Renal cortical epithelial cell (primary cell): ENCODE results near the gene MPDZ. TPM values are rescaled to one million over a fixed set of nuclear protein-coding genes. Genes with fewer than 3 reads are reported as not detected.
A peak's percentile ranks its signal among the peaks of the same experiment; 100 is the strongest.

Source experiments
- DNase-seq: peaks from one replicate; pipeline ENCODE4 v3.0.0-alpha.2; 2011; ENCODE audit warnings: low read depth
- total RNA-seq: library from RNA; depleted of rRNA; stranded (reverse); fragments of >200 nt; gene quantifications from 2 replicates; pipeline ENCODE4 v1.2.3, GENCODE V29; 2014

The MPDZ gene
- total RNA-seq, 1 donor from 2014 or later = 78.3 TPM

DNA sequence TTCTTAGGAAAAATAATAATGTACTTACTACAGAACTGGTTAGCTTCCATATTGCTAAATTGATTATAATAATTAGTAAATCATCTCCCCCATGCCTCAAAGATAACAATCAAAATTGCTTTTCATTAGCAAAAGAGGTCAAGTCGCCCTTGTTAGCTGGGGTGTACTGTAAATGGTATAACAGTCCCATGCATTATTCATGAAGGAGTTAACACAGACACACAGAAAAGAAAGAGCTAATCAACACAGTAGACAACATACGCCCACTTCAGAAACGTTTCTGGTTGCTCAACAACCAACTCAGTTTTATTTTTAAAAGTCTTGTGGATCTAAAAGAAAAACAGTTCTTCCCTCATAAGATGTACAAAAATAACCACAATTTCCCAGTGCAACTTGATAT lies 100.2 kb downstream of the MPDZ start:
- peak; percentile 46 for DNase-seq

DNA sequence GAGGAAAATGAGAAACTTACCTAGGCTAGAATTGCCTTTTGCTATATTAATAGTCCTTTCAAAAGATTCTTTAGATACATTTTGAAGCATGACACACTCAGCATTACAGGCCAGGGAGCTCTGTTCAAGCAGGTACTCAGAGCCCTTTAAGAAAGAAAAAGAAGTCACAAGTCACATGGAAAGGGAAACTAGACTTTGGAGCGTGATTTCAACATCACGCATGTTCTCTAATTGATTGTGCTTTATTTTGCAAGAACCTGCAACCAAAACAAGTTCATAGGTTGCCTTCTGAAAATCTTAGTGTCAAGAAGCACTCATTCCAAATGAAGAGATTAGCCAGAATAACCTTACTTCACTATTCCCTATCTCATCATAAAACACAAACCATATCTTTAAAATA lies 103.8 kb downstream of the MPDZ start:
- DNase-seq = peak; percentile 63

DNA sequence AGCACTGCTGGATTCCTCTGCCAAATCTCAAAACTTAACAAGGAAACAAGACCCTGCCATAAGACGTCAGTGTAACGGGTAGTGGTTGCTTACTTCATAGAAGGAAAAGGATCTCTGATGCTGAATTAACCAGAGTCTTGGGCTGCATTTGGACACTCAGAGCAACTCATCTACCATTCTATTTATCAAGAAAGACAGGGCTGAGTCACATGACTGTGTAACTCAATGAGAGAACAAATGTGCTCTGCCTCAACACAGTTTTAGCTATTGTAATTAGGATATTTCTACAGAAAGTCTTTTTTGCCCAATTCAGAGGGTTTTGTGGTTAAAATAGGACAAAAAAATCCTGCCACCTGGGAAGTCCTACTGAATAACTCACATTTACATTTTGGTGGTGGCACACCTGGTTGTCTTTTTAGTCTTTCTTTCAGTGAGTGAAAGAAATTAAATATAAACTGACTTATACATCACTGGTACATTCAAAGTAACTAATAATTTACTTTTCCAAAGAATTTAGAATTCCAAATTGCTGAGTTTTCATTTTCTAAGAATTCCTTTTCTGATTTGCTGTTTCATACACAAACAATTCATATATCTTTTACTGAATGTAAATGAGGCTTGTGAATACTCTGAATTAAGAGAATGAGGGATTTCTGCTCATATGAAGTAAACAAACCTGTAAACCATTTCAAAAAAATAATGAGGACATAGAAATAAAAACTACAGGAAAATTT lies 104.4 kb downstream of the MPDZ start:
- DNase-seq = no peak

DNA sequence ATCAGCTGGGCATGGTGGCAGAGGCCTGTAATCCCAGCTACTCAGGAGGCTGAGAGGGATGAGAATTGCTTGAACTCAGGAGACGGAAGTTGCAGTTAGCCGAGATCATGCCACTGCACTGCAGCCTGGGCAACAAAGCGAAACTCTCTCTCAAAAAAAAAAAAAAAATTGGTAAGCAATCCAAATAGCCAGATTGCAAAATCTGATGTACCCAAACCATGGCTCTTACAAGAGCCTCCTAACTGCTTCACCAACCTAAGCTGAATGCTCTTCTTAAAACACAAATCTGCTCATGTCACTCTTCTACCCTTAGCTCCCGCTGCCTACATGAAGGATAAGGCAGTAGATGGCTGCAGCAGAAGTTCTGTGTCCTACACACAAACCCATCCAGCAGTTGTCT lies 105.9 kb downstream of the MPDZ start:
- no peak for DNase-seq

DNA sequence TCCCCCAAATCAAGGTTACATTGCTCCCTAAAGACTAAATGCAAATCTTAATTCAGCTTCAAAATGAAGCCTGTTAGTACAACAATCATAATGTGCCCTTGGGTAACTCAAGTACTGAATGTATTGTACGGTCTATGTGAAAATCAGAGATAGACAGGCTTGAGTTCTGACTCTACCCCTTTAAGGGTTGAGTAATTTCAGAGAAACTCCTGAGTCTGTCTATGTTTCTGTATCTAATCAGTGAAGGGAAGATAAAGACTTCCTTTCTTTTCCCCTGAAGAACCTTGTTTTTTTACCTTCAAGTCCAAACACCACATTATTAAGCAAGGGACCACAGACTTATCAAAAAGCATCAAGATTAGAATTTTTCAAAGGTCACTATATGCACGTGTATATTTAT lies 108.2 kb downstream of the MPDZ start:
- DNase-seq = peak; percentile 15

DNA sequence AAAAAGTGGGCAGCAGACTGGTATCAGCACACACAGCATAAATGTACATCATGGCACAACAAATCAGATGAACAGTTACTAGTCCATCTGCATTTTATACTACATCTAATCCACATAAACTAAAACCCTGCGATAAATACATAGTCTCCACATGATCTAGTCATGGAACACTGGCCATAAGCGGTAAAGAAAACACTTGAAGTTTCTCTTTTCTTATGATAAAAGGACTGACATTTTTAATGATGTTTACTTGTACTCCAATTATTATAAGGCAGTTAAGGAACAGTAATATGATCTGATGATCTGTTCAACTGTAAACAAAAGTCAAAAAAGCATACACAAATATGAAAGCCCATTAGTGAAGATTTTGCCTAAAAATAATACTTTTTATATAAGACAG lies 112.5 kb downstream of the MPDZ start:
- DNase-seq = no peak

DNA sequence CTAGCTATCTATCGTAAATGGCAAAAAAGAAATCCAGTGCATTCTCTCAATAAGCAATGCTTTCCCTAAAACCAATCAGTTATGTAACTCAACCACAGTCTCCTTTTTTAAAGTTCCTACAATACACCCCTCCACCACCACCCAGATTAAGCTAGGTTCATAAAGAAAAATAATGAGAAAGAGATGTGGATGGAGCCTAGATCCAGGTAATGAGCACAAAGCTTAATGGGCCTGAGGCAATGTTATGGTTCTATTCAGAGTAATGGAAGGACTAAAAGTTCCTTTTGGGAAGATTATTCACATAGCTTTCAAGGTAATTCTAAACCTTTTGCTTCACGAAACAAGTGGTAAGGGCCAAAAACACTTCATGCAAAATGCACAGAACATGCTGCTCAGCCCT lies 113.5 kb downstream of the MPDZ start:
- peak; percentile 1 for DNase-seq

DNA sequence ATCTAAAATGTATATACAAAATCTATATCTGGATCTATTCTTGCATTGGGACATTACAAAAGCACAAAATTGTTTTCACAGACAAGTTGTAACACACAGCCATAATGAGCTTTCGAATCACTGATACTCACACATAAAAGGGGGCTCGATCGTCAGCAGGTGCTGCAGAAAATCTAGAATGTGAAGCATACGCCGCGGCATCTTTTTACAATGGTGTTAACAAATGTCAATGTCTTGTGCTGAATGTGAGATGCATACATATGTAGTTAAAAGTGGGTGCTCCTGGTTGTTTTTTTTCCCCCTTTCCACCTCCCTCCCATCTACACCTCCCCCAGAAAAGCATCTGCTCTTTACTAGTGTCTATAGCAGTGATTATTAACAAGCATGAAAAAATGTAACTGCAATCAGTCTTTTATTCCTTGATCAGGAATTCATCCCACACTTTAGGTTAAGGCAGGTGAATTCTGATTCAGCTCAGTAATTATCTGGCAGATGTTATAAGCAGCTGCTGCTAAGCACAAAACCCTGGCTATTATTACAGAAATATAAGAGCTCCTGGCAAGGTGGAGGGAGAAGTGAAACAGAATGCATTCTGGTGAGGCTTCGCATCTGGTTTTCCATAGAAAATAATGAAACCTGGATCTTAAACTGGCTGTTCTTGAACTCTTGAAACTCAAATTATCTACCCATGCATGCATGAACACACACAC lies 114.1 kb downstream of the MPDZ start:
- no peak for DNase-seq

DNA sequence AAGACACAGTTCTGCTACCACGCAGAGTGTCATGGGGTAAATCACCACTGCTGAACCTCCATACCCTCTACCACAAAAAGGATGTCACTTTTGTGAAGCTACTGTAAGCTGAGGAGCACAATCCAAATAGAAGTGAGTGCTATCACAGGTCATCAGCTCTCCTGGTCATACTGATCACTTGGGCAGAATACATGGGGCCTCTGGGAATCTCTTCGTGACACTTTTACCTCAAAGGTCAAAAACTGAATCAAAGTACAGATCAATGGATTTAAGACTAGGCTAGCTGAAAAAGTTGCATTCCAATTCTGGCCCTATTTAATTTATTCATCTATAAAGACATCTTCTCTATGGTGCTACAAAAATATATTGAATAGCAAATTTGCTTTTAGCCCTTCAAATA lies 115.5 kb downstream of the MPDZ start:
- DNase-seq = no peak

DNA sequence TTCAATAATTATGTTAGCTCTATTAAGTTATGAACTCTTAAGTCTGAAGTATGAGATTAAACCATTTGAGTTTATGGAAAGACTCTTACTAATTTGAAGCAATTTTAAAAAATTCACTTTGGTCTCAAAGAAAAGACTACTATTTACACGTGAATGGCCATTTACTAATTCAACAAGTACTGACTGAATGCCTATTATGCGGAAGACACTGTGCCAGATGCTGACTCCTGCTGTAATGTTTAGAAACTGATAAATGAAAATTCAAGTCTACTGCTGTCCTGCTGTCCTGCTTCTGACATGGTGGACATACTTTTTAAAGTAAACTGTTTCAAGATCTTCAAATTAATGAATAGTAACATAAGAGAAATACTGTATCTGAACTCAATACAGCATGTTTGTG lies 116.2 kb downstream of the MPDZ start:
- no peak for DNase-seq

DNA sequence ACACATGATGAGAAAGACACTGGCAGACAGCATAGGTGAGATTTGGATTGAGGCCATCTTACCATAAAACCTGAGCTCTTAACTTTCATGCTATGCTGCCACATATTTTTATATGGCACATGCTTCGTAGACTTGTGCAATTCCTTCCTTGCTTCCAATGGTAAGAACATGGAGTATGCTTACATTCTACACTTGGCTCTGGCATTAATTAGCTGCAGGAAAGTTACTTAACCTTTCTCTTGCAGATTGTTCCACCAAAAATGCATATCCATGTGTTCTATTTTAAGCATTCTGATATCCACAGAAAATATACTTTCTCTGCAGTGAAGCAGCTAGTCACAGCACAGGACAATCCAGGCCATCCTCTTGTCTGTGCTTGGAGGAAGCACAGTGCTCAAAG lies 119.4 kb downstream of the MPDZ start:
- DNase-seq = no peak

DNA sequence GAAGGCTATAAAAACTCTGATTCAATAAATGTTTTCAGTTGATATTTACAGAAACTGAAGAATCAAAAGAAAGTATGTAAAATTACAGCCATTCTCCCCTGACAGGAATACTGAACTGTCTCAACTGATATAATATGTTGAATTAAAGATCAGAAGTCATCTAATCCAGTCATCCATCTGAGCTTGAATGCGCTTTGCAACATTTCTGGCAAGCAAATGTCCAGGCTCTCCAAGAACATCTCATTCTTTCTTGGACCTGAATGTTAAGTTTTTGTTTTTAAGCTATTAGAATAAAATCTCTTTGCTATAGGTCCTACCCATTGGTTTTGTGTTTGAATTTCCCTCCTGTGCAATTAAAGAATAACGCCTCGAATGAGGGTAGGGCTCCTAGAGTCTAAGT lies 120.5 kb downstream of the MPDZ start:
- no peak for DNase-seq

DNA sequence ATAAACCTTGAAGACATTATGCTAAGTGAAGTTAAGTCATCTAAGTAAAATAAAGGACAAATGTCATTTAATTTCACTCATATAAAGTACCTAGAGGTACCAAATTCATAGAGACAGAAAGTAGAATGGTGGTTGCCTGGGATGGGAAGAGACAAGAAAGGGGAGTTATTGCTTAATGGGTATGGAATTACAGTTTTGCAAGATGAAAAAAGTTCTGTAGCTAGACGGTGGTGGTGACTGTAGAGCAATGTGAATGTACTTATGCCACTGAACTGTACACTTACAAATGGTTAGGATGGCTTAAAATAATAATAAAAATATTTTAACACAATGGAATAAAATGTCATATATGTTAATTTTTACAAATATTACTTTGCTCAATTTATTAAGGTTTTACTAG lies 128.0 kb downstream of the MPDZ start:
- DNase-seq = no peak

DNA sequence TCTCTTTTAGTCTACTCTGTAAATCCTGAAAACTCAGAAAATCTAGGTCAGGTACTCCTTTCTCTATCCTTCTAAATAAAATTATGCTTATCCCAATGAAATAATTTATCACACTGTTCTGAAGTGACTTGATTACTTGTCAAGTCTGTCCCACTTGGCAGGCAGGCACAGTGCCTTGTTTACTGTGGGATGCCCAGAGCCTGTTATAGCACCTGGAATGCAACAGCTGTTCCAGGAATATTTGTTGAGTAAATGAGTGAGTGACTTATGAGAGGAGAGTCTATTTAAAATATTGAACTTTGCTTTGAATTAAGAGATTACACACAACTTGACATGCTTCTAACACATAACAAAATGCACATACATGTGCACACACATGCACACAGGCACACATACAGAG lies 130.0 kb downstream of the MPDZ start:
- no peak for DNase-seq

DNA sequence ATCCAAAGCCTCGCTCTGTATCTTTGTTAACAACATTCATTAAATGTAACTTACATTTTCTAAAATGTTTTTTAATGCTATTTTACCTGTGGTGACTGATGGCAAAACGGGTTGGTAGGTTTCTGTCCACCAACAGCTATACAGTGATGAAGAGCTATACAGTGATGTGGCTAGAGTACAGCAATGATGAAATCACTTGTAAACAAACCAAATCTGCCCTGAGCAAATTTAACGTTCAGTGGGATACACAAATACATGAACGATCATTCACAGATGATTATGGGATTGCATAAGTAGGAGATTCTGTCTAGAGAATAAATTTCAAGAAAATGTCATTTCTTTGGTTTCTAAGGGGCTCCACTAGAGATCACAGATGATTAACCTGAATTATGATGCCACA lies 132.7 kb downstream of the MPDZ start:
- no peak for DNase-seq

DNA sequence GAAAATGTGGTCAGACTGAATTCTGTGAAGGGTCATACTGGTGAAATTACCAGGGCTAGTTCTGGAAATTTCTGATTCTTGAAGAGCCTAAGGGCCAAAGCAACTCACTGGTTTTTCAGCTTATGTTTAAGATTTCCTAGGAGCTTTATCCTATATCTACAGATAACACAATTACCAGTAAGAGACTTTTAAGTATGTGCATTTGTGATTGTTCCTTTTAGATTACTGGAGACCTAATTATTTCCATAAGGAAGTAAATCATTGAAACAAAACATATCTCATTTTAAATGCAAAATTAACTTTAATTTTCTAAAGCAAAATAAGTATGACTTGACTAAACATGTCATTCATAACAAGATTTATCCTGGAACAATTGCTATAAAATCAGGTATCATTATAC lies 134.2 kb downstream of the MPDZ start:
- no peak for DNase-seq

DNA sequence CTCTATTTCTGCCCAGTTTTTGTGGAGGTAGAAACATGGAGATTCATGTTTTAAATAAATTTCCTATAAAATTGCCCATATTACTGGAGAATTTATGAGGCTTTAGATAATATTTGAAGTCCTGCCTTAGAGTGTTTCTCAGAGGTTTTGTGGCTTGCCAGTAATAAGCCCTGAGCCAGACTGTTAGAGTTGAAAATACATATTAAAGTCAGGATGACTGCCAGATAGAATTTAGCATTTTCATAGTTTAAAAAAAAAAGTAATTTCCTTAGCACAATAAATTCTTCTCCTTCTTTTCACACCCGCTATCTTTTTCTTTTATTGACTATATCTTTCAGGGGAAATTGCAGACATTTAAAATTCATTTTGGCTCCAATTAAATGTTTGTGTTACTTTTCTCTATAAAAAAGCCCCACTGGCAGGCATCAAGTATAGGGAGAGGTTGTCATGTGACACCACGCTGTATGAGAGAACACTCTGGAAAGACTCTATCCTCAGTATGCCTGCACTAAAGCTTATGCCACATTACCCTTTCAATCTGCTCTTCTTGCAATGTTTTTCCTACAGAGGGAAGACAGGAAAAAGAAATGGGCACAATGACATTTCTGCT lies 135.2 kb downstream of the MPDZ start:
- DNase-seq = no peak

DNA sequence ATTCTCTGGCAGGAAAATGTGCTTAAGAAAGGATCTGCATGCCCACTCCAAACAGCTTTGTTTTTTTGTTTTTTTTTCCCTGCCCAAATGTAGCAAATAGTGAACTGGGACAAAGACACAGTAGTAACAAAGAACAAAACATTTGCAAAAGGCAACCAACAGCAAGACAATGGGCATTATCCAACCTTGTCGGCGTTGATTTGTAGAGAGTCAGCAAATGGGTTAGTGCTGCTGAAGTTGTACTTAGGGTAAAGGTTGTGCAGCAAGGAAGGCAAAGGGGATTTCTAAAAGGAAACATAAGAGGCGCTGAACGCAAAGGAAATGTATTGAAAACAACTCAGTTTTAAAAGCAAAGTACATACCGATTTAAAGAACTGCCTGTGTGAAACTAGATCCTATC lies 136.2 kb downstream of the MPDZ start:
- DNase-seq = no peak

DNA sequence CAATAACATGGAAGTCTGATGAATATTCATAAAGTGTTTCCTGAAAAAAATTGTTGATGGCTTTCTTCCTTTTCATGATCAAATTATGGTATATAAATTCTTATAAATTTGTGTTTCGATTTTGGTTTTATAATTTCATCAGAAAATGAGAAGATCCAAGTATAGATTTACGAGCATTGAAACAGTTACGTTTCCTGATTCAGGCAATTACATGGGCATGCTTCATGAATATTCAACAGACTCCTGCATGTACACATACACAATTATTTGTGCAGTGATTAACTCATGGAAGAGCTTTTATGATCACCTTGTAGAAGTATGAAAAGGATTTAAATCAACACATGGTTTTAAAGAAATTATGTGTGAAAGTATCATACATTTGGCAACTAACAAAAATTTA lies 136.7 kb downstream of the MPDZ start:
- DNase-seq = no peak

DNA sequence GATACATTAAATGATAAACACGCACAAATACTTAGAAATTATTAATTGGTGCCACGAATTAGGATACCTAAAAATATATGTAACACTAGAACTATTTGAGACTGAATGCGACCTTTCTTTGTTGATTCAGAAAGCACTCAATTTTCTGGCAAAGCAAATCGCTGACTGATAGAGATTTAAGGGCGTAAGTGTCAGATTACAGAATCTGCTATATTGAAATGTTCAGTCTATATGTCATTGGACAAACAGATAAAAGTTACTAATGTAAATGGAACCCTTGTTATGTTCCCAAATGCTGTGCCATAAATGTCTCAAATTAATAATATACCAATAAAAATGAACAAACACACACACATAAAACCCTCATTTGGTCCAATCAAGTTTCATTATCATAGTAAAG lies 137.9 kb downstream of the MPDZ start:
- no peak for DNase-seq

DNA sequence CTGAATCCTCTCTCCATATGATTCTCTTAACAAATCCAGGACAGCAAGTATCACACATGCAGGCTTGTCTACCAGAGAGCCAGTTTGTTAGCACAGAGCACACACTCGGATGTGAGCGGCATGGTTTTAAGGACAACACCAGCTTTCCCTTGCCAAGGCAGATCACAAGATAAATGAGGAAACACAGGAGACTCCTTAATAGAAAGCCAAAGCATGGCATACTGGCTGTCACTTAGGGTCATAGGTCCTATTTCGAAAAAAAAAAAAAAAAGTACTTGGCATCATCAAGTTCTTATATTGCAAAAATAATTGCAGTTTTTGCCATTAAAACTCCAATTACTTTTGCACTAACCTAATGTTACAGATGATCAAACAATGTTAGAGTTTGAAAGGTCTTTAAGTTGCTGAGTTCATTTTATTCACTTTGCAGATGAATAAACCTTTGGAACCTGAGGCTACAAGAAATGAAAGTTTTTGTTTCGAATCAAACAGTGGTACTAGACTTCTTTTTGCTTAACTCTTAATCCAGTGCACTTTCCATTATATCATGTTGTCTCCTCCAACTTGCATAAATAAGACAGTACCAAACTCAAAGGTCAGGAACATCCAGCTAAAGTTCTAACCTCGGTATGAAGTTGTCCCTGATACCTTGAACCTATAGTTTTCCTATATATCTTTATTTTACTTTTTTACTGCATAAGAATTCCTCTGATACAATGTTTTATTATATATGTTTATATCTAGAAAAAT lies 138.5 kb downstream of the MPDZ start:
- peak; percentile 37 for DNase-seq

DNA sequence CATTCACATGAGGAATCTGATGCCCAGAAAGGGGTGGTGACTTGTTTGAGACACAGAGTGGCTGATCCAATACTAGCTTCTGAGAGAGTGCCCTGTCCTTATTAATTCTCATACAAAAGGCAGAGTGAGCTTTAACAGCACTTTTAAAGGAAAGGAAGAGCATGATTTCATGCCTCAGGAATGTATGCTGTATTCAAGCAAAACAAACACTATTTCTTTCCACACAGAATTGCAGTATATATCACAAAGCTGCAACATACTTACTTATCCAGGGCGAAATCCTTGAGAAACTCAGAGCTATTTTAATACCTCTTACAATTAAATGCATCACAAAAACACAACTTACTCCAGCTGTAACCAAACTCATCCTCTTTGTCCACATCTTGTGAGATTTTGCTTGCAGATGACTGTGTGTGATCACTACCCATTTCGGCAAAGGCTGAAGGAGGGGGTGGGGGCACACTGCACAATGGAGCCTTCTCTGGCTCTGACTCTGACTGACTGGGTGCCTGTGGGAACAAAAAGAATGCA lies 139.8 kb downstream of the MPDZ start:
- DNase-seq = peak; percentile 93
